GM12878 (cell line): ENCODE measurements around the gene CBFA2T3.

Experiments used
- CTCF ChIP-seq, 3 experiments: IDR thresholded peaks in 2 of 3; conservative IDR thresholded peaks in 1 of 3; 2 replicates each; pipeline ENCODE4 v1.5.1; 2011; ENCODE audit warnings: low read depth in 3 of 3, low read length in 3 of 3, mild to moderate bottlenecking in 3 of 3, control low read depth in 2 of 3, moderate library complexity in 2 of 3, inconsistent platforms in 1 of 3, mixed read lengths in 1 of 3; ENCODE audit not compliant: control insufficient read depth in 2 of 3, insufficient read depth in 1 of 3; ENCODE audit errors: extremely low read depth in 1 of 3
- E4F1 ChIP-seq: fragments of 450-650 bp; IDR thresholded peaks from 2 replicates; pipeline ENCODE4 v1.6.1; 2018; ENCODE audit warnings: borderline replicate concordance, mild to moderate bottlenecking; ENCODE audit not compliant: partially characterized antibody
- POLR2AphosphoS5 ChIP-seq: IDR thresholded peaks from 2 replicates; pipeline ENCODE4 v1.6.1; 2011; ENCODE audit warnings: mild to moderate bottlenecking, low read length, inconsistent platforms
- TAF1 ChIP-seq: IDR thresholded peaks from 2 replicates; pipeline ENCODE4 v1.6.1; 2011; ENCODE audit warnings: mild to moderate bottlenecking, low read depth, low read length, borderline replicate concordance

- TF ChIP-seq E4F1 (no peak), POLR2AphosphoS5 (no peak), TAF1 (no peak), CTCF (IDR thresholded peaks at IDR 0.05 in 2 of 3, conservative IDR thresholded peaks at IDR 0.05 in 1 of 3; ENCODE audit: control insufficient read depth in 2 of 3, extremely low read depth in 1 of 3, insufficient read depth in 1 of 3, low read depth in 3 of 3, low read length in 3 of 3) (no peak)
Measured at GRCh38 chr16:88837806-88838205, 139.2 kb downstream of the CBFA2T3 start.
